GM12865 (cell line): ENCODE results near the gene MED20.
"Not testable (repeated sequence)": the region's sequence is repeated elsewhere in the genome, so short reads cannot be mapped to it uniquely, and the experiment has no call there.

Experiments
- DNase-seq: peaks from one replicate; pipeline ENCODE4 v3.0.0; 2010; ENCODE audit warnings: low read depth
- H3K4me3 ChIP-seq: 2 replicates; pipeline ENCODE4 v1.5.1; 2011; ENCODE audit warnings: mild to moderate bottlenecking, low read depth, low read length, control low read depth
- TF ChIP-seq, protein P1 (sequence below): IDR thresholded peaks from 2 replicates; pipeline ENCODE4 v1.5.1; 2011; ENCODE audit warnings: low read length, control low read depth, low read depth, inconsistent platforms; ENCODE audit not compliant: insufficient read depth; ENCODE audit errors: missing control alignments

The MED20 gene

DNA sequence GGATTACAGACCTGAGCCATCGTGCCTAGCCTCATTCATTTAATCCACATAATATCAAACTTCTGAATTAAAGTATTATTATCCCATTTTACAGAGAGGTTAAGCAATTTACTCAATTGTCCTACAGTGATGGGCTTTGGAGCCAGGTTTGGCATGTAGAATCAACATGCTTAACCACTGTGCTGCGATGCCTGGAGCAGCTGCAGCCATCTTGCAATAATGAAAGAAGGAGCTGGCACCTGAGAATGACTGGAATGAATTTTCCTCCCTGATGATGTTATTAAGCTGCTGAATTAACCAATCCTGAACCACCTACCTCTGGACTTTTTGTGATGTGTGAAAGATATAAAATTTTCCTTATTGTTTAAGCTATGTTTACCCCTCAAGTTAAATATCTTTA is 33.7 kb upstream of the MED20 start:
- no peak overlapping the region for H3K4me3 ChIP-seq
- TF ChIP-seq, protein P1, sequence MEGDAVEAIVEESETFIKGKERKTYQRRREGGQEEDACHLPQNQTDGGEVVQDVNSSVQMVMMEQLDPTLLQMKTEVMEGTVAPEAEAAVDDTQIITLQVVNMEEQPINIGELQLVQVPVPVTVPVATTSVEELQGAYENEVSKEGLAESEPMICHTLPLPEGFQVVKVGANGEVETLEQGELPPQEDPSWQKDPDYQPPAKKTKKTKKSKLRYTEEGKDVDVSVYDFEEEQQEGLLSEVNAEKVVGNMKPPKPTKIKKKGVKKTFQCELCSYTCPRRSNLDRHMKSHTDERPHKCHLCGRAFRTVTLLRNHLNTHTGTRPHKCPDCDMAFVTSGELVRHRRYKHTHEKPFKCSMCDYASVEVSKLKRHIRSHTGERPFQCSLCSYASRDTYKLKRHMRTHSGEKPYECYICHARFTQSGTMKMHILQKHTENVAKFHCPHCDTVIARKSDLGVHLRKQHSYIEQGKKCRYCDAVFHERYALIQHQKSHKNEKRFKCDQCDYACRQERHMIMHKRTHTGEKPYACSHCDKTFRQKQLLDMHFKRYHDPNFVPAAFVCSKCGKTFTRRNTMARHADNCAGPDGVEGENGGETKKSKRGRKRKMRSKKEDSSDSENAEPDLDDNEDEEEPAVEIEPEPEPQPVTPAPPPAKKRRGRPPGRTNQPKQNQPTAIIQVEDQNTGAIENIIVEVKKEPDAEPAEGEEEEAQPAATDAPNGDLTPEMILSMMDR, result no peak
- no peak for DNase-seq

DNA sequence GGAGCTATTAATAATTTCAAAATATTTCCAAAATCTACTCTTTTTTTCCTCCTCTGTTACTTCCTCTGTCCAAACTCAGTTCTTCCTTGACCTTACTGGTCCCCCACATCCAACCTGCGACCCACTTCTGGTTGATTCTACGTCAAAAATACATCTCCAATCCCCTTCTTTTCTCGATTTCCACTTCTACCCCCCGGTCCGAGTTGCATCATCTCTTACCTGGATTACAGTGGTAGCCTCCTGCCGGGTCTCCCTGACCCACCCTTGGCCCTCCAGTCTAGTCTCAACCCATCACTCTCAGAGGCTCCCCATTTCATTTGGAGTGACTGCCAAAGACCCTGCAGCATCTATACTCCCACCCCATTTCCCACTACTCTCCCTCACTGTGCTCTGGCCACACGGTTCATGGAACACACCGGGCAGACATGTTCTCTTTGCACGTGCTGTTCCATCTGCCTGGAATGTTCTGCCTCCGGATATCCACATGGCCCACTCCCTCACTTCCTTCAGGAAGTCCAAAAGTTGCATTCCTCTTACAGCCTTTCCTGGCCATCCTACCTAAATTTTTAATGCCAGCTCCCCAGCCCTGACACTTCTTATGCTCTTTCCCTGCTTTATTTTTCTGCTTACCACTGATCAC is 26.8 kb upstream of the MED20 start:
- TF ChIP-seq, protein P1, result no peak
- DNase-seq, result no peak
- H3K4me3 ChIP-seq, result no peak overlapping the region

DNA sequence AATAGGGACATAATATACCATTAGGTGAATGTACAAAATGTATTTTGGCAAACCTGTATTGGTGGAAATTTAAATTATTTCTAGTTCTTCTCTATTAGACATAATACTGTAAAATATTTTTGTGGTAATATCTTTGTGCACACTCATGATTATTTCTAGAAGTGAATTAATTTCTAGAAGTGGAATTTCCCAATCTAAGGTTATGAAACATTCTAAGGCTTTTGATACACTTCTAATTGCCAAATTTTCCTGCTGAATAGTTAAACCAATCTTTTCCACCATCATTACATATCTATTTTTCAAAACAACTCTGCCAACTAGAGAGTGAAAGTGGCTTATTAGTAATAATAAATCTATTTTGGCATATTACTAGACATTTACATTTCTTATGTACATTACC is 22.5 kb upstream of the MED20 start:
- H3K4me3 ChIP-seq, result no peak overlapping the region
- TF ChIP-seq, protein P1, result no peak
- no peak for DNase-seq

DNA sequence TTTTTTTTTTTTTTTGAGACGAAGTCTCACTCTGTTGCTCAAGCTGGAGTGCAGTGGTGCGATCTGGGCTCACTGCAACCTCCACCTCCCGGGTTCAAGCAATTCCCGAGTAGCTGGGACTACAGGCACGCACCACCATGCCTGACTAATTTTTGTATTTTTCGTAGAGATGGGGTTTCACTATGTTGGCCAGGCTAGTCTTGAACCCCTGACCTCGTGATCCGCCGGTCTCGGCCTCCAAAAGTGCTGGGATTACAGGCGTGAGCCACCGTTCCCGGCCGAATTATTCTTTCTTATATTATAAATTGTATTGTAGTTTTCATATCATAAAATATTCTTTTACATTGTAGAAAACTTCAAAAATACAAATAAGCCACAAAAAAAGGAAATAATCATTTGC is 21.9 kb upstream of the MED20 start:
- DNase-seq, result not testable (repeated sequence)

DNA sequence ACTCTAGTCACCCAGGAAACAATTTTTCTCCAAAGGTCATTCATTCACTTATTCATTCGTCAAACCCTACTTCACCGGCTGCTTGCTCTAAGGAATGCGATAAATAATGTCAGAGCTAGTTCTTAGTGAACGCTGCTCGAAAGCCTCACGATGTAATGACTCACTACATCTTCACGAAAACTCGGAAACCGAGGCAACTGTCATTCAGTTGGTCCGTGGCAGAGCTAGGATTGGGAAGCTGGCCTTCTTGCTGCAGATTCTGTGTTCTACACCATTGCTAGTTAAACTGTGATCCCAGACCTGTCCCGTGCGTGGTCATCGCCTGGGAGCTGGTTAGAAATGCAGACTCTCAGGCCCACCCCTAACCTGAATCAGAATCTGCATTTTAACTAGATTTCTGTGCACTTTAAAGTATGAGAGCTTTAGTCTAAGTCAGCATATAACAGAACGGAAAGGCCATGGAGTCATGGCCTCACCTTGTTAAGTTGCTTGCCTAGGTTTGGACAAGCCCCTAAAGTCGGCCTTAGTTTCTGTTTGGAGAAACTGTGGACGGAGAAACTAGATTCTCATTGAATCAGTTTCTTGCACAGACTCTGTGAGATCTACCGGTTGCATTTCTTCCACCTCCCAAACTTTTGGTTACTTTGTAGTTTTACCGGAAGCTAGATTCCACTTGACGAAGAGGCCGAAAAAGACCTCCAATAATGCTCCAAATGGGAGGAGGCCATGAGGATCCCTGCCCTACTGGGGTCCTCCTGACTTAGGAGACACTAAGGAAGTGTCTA is 21.3 kb upstream of the MED20 start:
- H3K4me3 ChIP-seq, result peak overlapping the region; percentile 72
- DNase-seq, result no peak
- TF ChIP-seq, protein P1, result no peak

More for the DNA sequence above, 21.9 kb upstream of the MED20 start:
- not testable (repeated sequence) for H3K4me3 ChIP-seq

DNA sequence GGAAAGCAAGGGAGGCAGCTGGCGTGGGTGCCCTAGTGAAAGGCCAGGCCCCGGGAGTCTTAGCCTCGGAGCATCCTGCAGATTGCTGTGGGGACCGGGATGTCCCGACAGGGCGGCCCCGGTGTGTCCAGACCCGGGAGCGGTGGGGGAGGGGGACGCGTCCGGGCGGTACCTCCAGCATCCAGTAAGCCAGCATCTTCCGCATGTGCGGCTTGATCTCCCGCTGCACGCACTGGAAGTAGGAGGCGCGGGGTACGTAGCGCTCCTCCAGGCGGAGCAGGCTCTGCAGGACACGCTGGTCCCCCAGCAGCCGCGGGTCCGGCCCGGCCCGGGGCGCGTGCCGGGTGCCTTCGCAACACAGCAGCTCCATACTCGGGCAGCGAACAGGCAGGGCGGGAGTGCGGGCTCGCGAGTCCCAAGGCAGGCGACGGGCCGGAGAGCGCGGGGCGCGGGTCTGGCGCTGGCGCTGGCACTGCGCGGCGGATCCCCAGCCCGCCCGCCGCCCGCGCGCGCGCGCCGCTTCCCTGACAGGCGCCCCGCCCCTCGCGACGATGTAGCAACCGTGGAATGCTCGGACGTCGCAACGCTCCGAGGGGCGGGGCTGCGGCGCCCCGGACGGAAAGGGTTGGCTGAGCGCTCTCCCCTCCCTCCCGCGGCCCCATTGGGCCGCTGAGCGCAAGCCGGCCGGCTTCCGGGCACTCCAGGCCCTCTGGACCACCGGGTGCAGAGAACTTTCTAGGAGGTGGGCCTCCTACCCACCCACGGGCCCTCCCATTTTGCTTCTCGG is 20.5 kb upstream of the MED20 start, which contains the start of gene CCND3:
CCND3 (minus strand) TSS at position 529 of the 787 bp plus-strand sequence; CDS start at position 370, 159 bp downstream.
- DNase-seq, result peak; percentile 94
- H3K4me3 ChIP-seq, result peak within 1 kb of the TSS; percentile 98
- TF ChIP-seq, protein P1, result no peak

DNA sequence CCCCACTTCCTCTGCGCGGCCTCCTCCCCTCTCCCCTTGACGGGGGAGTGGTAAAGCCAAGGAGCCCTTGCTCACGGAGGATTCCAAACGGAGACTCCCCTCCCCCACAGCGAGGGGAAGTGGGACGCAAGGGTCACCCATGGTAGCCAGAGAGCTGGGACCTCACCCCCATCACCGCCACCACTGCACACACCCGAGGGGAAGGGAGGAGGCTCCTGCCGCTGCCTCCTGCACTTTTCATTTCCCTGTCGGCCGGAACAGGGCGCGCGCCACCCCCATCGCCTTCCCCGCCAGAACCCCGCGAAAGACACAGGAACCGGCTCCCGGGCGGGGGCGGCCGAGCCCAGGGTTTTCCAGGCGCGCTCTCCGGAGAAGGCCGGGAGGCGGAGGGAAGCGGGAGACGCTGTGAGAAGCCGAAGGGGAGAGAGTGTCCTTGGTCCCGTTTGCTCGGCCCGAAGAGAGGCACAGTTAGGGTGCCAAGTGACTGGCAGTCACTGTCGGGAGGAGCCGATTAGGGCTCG is 19.9 kb upstream of the MED20 start:
- peak overlapping the region; percentile 98 for H3K4me3 ChIP-seq
- TF ChIP-seq, protein P1, result no peak
- DNase-seq, result peak; percentile 55
